HepG2 (cell line): ENCODE data around the gene WDR27. TPM values are rescaled to one million over a fixed set of nuclear protein-coding genes. Genes with fewer than 3 reads are reported as not detected.

Experiments used
- ATAC-seq: fragments of 200-7000 bp; cut with Tn5 transposase; 3 replicates; pipeline ENCODE4 v1.9.1; 2020; ENCODE audit warnings: mild to moderate bottlenecking, moderate library complexity
- BruUV-seq: library from RNA; stranded (reverse); fragments of 400-500 nt; replicated peaks from 2 replicates; lab custom pipeline; 2021; lab: Mats Ljungman, UMichigan
- CTCF ChIA-PET: fragments of 300-600 bp; formaldehyde crosslinking; extraction: SDS; loops from one replicate; lab custom pipeline; 2021; ENCODE audit warnings: low total read pairs, inconsistent platforms, low intra/inter-chr PET ratio; lab: Yijun Ruan, JAX
- POLR2A ChIA-PET: fragments of 350-600 bp; sonication (Branson Sonifier 250); formaldehyde crosslinking; loops from one replicate; lab custom pipeline; 2020; ENCODE audit warnings: antibody characterized with exemption, inconsistent platforms; lab: Yijun Ruan, JAX
- DNase-seq: peaks from one replicate; pipeline ENCODE4 v3.0.0-alpha.2; 2015; ENCODE audit warnings: low spot score
- FAIRE-seq: peaks from 3 replicates; lab custom pipeline; 2011; peaks lifted over from hg19 to GRCh38; lab: Jason Lieb, UNC
- H2AFZ ChIP-seq: one replicate; pipeline ENCODE4 v1.6.1; 2011; ENCODE audit warnings: low read length, inconsistent platforms
- H3K27ac ChIP-seq: fragments of 300-600 bp; 3 replicates; pipeline ENCODE4 v1.8.0; 2011; ENCODE audit warnings: mixed run types, mild to moderate bottlenecking, mixed read lengths, low read length, inconsistent platforms; ENCODE audit not compliant: insufficient read depth; ENCODE audit errors: extremely low read length
- H3K27me3 ChIP-seq, 2 experiments: fragments of 200-600 bp in 1 of 2; 2 replicates in 1 of 2; 3 replicates in 1 of 2; pipeline versions ENCODE4 v1.6.0 to v1.8.0; 2011; ENCODE audit warnings: low read length in 2 of 2, mild to moderate bottlenecking in 2 of 2, moderate library complexity in 2 of 2, inconsistent platforms in 1 of 2; ENCODE audit not compliant: insufficient read depth in 2 of 2, control insufficient read depth in 1 of 2
- H3K36me3 ChIP-seq, 2 experiments: fragments of 200-600 bp in 1 of 2; replicated peaks in 1 of 2; 2 replicates in 1 of 2; 3 replicates in 1 of 2; pipeline versions ENCODE4 v1.5.1 to v1.8.0; 2011; ENCODE audit warnings: low read length in 2 of 2, inconsistent platforms in 1 of 2; ENCODE audit not compliant: insufficient read depth in 2 of 2, control insufficient read depth in 1 of 2
- H3K4me1 ChIP-seq: 2 replicates; pipeline ENCODE4 v1.5.1; 2012; ENCODE audit warnings: low read length, inconsistent platforms; ENCODE audit not compliant: insufficient read depth
- H3K4me2 ChIP-seq: 2 replicates; pipeline ENCODE4 v1.6.0; 2011; ENCODE audit warnings: low read depth, low read length, inconsistent platforms
- H3K4me3 ChIP-seq, 3 experiments: fragments of 200-600 bp in 1 of 3; sonication (generic), shearing (Covaris generic) in 1 of 3; replicated peaks in 1 of 3; 2 replicates each; pipeline ENCODE4 v1.5.1; 2011 to 2016; ENCODE audit warnings: low read length in 3 of 3, inconsistent platforms in 2 of 3, low read depth in 2 of 3, mild to moderate bottlenecking in 2 of 3, control low read depth in 1 of 3, mixed read lengths in 1 of 3; ENCODE audit not compliant: insufficient read depth in 1 of 3
- H3K79me2 ChIP-seq: one replicate; pipeline ENCODE4 v1.6.1; 2011; ENCODE audit warnings: low read length, inconsistent platforms; ENCODE audit not compliant: insufficient read depth
- H3K9ac ChIP-seq: 2 replicates; pipeline ENCODE4 v1.6.0; 2011; ENCODE audit warnings: mild to moderate bottlenecking, low read depth, low read length, inconsistent platforms; ENCODE audit not compliant: insufficient read depth
- H3K9me3 ChIP-seq: 2 replicates; pipeline ENCODE4 v1.5.1; 2012; ENCODE audit warnings: mild to moderate bottlenecking, low read length
- H4K20me1 ChIP-seq: 2 replicates; pipeline ENCODE4 v1.6.0; 2011; ENCODE audit warnings: inconsistent platforms, mild to moderate bottlenecking, low read length, moderate library complexity; ENCODE audit not compliant: insufficient read depth
- FOXM1 ChIP-seq: sonication (generic); formaldehyde crosslinking; IDR thresholded peaks from 2 replicates; pipeline ENCODE4 v1.5.0; 2020; ENCODE audit warnings: missing genetic modification reagents
- HHEX ChIP-seq: IDR thresholded peaks from 2 replicates; pipeline ENCODE4 v1.6.1; 2016; ENCODE audit warnings: control low read depth
- IRF2 ChIP-seq: IDR thresholded peaks from 2 replicates; pipeline ENCODE4 v1.6.1; 2018; ENCODE audit warnings: missing genetic modification reagents, missing compliant biosample characterization
- MEIS1 ChIP-seq: sonication (generic); formaldehyde crosslinking; IDR thresholded peaks from 2 replicates; pipeline ENCODE4 v1.9.0; 2021; ENCODE audit warnings: mild to moderate bottlenecking, missing genetic modification reagents, moderate library complexity, borderline replicate concordance
- NFYC ChIP-seq: IDR thresholded peaks from 2 replicates; pipeline ENCODE4 v1.6.1; 2016; ENCODE audit warnings: missing genetic modification reagents, missing compliant biosample characterization
- PHF20 ChIP-seq: sonication (generic); formaldehyde crosslinking; IDR thresholded peaks from 2 replicates; pipeline ENCODE4 v1.5.0; 2020; ENCODE audit warnings: mild to moderate bottlenecking, missing genetic modification reagents
- SIX4 ChIP-seq: sonication (generic); formaldehyde crosslinking; IDR thresholded peaks from 2 replicates; pipeline ENCODE4 v1.4.0; 2020; ENCODE audit warnings: missing genetic modification reagents
- TEAD2 ChIP-seq: sonication (generic); formaldehyde crosslinking; IDR thresholded peaks from 2 replicates; pipeline ENCODE4 v1.9.0; 2021; ENCODE audit warnings: missing genetic modification reagents
- ZNF12 ChIP-seq: sonication (generic); formaldehyde crosslinking; IDR thresholded peaks from 2 replicates; pipeline ENCODE4 v1.5.0; 2020; ENCODE audit warnings: missing genetic modification reagents
- ZNF225 ChIP-seq: sonication (generic); formaldehyde crosslinking; IDR thresholded peaks from 2 replicates; pipeline ENCODE4 v1.4.0; 2020; ENCODE audit warnings: mild to moderate bottlenecking, missing genetic modification reagents
- ZNF3 ChIP-seq: IDR thresholded peaks from 2 replicates; pipeline ENCODE4 v1.7.0; 2017; ENCODE audit warnings: inconsistent platforms
- ZNF550 ChIP-seq: sonication (generic); formaldehyde crosslinking; IDR thresholded peaks from 2 replicates; pipeline ENCODE4 v1.4.0; 2020; ENCODE audit warnings: mild to moderate bottlenecking, missing genetic modification reagents, borderline replicate concordance
- ZNF563 ChIP-seq: sonication (generic); formaldehyde crosslinking; IDR thresholded peaks from 2 replicates; pipeline ENCODE4 v1.8.0; 2022; ENCODE audit warnings: mild to moderate bottlenecking, moderate library complexity, missing genetic modification reagents
- ZNF713 ChIP-seq: sonication (generic); formaldehyde crosslinking; IDR thresholded peaks from 2 replicates; pipeline ENCODE4 v1.4.0; 2020; ENCODE audit warnings: mild to moderate bottlenecking, missing genetic modification reagents
- WGBS: methylation state at CpG from one replicate; pipeline ENCODE4 v1.1.6; 2017; ENCODE audit warnings: low lambda C conversion rate; 5-methylcytosine and 5-hydroxymethylcytosine counted together
- in situ Hi-C: cut with HindIII; loops from 2 replicates; pipeline ENCODE4 v1.10.0; 2017; ENCODE audit warnings: low pct_unique_long_range_greater_than_20kb; ENCODE audit not compliant: extremely low pct_ligation_motif_present
- intact Hi-C: fragments of 100-400 bp; cut with micrococcal nuclease; formaldehyde crosslinking; loops from one replicate; pipeline ENCODE4 v1.10.0; 2022; ENCODE audit not compliant: unreplicated experiment
- polyA plus RNA-seq, 8 experiments: library from polyadenylated mRNA; depleted of rRNA in 3 of 8; stranded (reverse) in 7 of 8; unstranded in 1 of 8; fragments of >200 nt; fragmentation: Illumina TruSeq in 4 of 8; extraction: Trizol in 4 of 8; gene quantifications; 2 replicates each; pipeline versions ENCODE4 v1.2.1 to v1.2.3, GENCODE V29; 2011 to 2016; ENCODE audit warnings: low read depth in 4 of 8, missing spikeins in 1 of 8, mixed read lengths in 1 of 8; ENCODE audit not compliant: insufficient read depth in 1 of 8
- total RNA-seq, 5 experiments: library from RNA; depleted of rRNA; stranded (reverse); fragments of >200 nt; fragmentation: Illumina TruSeq; extraction: Trizol; gene quantifications; 2 replicates each; pipeline ENCODE4 v1.2.3, GENCODE V29; 2016; ENCODE audit warnings: low read depth in 1 of 5
- TF ChIP-seq, protein P1 (sequence below): sonication (generic); formaldehyde crosslinking; IDR thresholded peaks from 2 replicates; pipeline ENCODE4 v1.5.0; 2020; ENCODE audit warnings: mild to moderate bottlenecking, missing genetic modification reagents, borderline replicate concordance
- TF ChIP-seq, protein P2 (sequence below): sonication (generic); formaldehyde crosslinking; IDR thresholded peaks from 2 replicates; pipeline ENCODE4 v1.8.0; 2022; ENCODE audit warnings: missing genetic modification reagents, mild to moderate bottlenecking, inconsistent platforms, borderline replicate concordance
- TF ChIP-seq, protein P3 (sequence below): sonication (generic); formaldehyde crosslinking; IDR thresholded peaks from 2 replicates; pipeline ENCODE4 v1.4.0; 2020; ENCODE audit warnings: missing genetic modification reagents

The WDR27 gene
- total and polyA plus RNA-seq, 2 of the 13 experiments (the other 11 are each of a cell fraction or from before 2014, with no cell fraction given), result 34.1 to 80.3 TPM

DNA sequence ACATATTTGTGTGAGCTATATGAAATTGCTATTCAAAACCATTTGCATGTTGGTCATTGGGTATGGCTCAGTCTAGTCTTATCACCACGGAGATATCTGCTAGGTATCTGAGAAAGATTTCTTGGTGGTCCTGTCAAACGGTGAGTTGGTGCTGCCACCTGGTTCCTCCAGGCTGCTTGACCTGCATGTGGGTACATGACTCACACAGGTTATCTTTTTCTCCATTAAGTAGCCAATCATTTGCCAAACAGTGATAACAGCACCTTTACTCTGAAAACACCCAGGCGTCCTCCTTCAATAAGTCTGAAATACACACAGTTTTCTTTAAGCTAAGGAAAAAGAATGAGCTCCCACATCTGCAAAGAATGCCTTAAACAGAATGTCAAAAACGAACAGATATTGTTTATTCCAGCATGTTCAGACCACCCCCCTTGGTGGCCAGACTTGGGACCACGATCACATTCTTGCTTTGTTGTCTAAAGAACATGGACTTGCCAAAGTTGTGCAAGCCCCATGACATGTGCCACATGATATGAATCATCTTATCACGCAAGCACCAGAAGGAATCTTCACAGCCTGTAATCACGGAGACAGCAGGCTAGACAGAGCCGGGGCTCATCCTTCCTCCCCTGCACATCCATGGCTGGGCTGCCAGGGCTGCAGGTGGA lies 247.5 kb downstream of the WDR27 start:
- no peaks in the 10 kb centered on the region; a peak in 1 of 5 replicates for H3K36me3 ChIP-seq
- in situ Hi-C loops (no loop called here), intact Hi-C loops (no loop called here)
- H4K20me1 ChIP-seq, result no peaks in the 10 kb centered on the region
- no peak overlapping the region for H2AFZ ChIP-seq
- 60% methylated on average over 8 of the region's 8 CpGs for WGBS
- no peak overlapping the region for H3K4me2 ChIP-seq
- DNase-seq, result peak; percentile 11
- ChIA-PET CTCF (no interaction called here), POLR2A (no interaction called here)
- no peaks in the 10 kb centered on the region for H3K79me2 ChIP-seq
- ATAC-seq, result peak; percentile 26; the same call in 1 of the 3 replicates
- no peak for FAIRE-seq
- BruUV-seq, result no TSS peak
- H3K27me3 ChIP-seq, result no peaks in the 10 kb centered on the region
- no peak overlapping the region for H3K4me3 ChIP-seq
- H3K9ac ChIP-seq, result no peak overlapping the region
- H3K27ac ChIP-seq, result no peak overlapping the region
- H3K4me1 ChIP-seq, result peaks cover 8% of the 10 kb centered on the region
- no peak for TF ChIP-seq NFYC (CRISPR knock-in tag)
- TF ChIP-seq ZNF563 (CRISPR knock-in tag), result no peak
- TF ChIP-seq ZNF12 (CRISPR knock-in tag), result no peak
- TF ChIP-seq ZNF225 (CRISPR knock-in tag), result no peak
- TF ChIP-seq MEIS1, result no peak
- no peak for TF ChIP-seq HHEX (CRISPR knock-in tag)
- no peak for TF ChIP-seq SIX4
- TF ChIP-seq, protein P1, sequence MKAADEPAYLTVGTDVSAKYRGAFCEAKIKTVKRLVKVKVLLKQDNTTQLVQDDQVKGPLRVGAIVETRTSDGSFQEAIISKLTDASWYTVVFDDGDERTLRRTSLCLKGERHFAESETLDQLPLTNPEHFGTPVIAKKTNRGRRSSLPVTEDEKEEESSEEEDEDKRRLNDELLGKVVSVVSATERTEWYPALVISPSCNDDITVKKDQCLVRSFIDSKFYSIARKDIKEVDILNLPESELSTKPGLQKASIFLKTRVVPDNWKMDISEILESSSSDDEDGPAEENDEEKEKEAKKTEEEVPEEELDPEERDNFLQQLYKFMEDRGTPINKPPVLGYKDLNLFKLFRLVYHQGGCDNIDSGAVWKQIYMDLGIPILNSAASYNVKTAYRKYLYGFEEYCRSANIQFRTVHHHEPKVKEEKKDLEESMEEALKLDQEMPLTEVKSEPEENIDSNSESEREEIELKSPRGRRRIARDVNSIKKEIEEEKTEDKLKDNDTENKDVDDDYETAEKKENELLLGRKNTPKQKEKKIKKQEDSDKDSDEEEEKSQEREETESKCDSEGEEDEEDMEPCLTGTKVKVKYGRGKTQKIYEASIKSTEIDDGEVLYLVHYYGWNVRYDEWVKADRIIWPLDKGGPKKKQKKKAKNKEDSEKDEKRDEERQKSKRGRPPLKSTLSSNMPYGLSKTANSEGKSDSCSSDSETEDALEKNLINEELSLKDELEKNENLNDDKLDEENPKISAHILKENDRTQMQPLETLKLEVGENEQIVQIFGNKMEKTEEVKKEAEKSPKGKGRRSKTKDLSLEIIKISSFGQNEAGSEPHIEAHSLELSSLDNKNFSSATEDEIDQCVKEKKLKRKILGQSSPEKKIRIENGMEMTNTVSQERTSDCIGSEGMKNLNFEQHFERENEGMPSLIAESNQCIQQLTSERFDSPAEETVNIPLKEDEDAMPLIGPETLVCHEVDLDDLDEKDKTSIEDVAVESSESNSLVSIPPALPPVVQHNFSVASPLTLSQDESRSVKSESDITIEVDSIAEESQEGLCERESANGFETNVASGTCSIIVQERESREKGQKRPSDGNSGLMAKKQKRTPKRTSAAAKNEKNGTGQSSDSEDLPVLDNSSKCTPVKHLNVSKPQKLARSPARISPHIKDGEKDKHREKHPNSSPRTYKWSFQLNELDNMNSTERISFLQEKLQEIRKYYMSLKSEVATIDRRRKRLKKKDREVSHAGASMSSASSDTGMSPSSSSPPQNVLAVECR, result no peak
- TF ChIP-seq FOXM1, result no peak
- no peak for TF ChIP-seq ZNF713 (CRISPR knock-in tag)
- TF ChIP-seq ZNF550 (CRISPR knock-in tag), result no peak
- TF ChIP-seq, protein P2, sequence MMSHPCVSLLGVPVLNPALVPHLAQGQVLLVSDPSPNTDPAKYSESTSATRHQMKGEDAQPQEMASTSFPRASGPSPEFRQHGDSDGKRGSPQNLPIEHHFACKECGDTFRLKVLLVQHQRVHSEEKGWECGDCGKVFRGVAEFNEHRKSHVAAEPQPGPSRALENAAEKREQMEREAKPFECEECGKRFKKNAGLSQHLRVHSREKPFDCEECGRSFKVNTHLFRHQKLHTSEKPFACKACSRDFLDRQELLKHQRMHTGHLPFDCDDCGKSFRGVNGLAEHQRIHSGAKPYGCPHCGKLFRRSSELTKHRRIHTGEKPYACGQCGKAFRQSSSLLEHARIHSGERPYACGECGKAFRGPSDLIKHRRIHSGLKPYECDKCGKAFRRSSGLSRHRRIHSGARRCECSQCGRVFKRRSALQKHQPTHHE (CRISPR knock-in tag), result no peak
- no peak for TF ChIP-seq IRF2
- TF ChIP-seq, protein P3, sequence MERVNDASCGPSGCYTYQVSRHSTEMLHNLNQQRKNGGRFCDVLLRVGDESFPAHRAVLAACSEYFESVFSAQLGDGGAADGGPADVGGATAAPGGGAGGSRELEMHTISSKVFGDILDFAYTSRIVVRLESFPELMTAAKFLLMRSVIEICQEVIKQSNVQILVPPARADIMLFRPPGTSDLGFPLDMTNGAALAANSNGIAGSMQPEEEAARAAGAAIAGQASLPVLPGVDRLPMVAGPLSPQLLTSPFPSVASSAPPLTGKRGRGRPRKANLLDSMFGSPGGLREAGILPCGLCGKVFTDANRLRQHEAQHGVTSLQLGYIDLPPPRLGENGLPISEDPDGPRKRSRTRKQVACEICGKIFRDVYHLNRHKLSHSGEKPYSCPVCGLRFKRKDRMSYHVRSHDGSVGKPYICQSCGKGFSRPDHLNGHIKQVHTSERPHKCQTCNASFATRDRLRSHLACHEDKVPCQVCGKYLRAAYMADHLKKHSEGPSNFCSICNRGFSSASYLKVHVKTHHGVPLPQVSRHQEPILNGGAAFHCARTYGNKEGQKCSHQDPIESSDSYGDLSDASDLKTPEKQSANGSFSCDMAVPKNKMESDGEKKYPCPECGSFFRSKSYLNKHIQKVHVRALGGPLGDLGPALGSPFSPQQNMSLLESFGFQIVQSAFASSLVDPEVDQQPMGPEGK (CRISPR knock-in tag), result no peak
- no peak for TF ChIP-seq PHF20 (CRISPR knock-in tag)
- no peak for TF ChIP-seq ZNF3 (CRISPR knock-in tag)
- TF ChIP-seq TEAD2 (CRISPR knock-in tag), result no peak
- TF ChIP-seq, all 625 proteins: peak for 0
- no peaks in the 10 kb centered on the region for H3K9me3 ChIP-seq
